ENCODE measurements around the gene PIGU. TPM values are rescaled to one million over a fixed set of nuclear protein-coding genes. Genes with fewer than 3 reads are reported as not detected.

Gene PIGU
- total and polyA plus RNA-seq, 8 donors: 17.0 to 38.6 (median 30.3) TPM

- intact Hi-C loops (cut with DNase I): no loop called here
- no peaks in the 10 kb centered on the region for H3K36me3 ChIP-seq
- ATAC-seq (no peak), DNase-seq (no peak)
- no peak overlapping the region for H3K27ac ChIP-seq
- H3K4me3 ChIP-seq: no peak overlapping the region
- no peaks in the 10 kb centered on the region for H3K9me3 ChIP-seq
- no peaks in the 10 kb centered on the region for H3K4me1 ChIP-seq
- no peak for TF ChIP-seq CTCF (IDR thresholded peaks at IDR 0.05)
- H3K27me3 ChIP-seq: no peaks in the 10 kb centered on the region
These were observed 81.3 kb downstream of the PIGU start for GRCh38 chr20:34595377-34596184.

- DNase-seq: no peak
- Histone ChIP-seq H3K27me3 (no peaks in the 10 kb centered on the region), H3K4me3 (no peak overlapping the region), H3K9me3 (no peaks in the 10 kb centered on the region), H3K4me1 (peaks cover 0 to 6% of the 10 kb centered on the region in 2 donors), H3K36me3 (peaks cover 0 to 30% of the 10 kb centered on the region in 2 donors), H3K27ac (no peak overlapping the region)
- intact Hi-C loops (cut with DNase I): no loop called here
- ATAC-seq: no peak
- no peak for TF ChIP-seq CTCF (IDR thresholded peaks at IDR 0.05)
These were observed 90.3 kb downstream of the PIGU start for GRCh38 chr20:34586488-34587163.

- TF ChIP-seq CTCF (IDR thresholded peaks at IDR 0.05): no peak
- H3K9me3 ChIP-seq: no peaks in the 10 kb centered on the region
- peaks cover 0 to 11% of the 10 kb centered on the region in 2 donors for H3K4me1 ChIP-seq
- intact Hi-C loops (cut with DNase I): no loop called here
- no peak overlapping the region for H3K27ac ChIP-seq
- peaks cover 0 to 41% of the 10 kb centered on the region in 2 donors for H3K36me3 ChIP-seq
- H3K4me3 ChIP-seq: no peak overlapping the region
- ATAC-seq (no peak), DNase-seq (no peak)
- H3K27me3 ChIP-seq: no peaks in the 10 kb centered on the region
These were observed 91.9 kb downstream of the PIGU start for GRCh38 chr20:34585019-34585418.

GRCh38 chr20:34583544-34583943 is 93.3 kb downstream of the PIGU start:
- Histone ChIP-seq H3K27me3 (no peaks in the 10 kb centered on the region), H3K4me1 (peaks cover 0 to 19% of the 10 kb centered on the region in 2 donors), H3K36me3 (peaks cover 0 to 41% of the 10 kb centered on the region in 2 donors), H3K9me3 (no peaks in the 10 kb centered on the region), H3K4me3 (no peak overlapping the region), H3K27ac (no peak overlapping the region)
- intact Hi-C loops (cut with DNase I): no loop called here
- no peak for TF ChIP-seq CTCF (IDR thresholded peaks at IDR 0.05)
- DNase-seq (no peak), ATAC-seq (no peak)

GRCh38 chr20:34582911-34583310 is 94.0 kb downstream of the PIGU start:
- no peak overlapping the region for H3K27ac ChIP-seq
- H3K4me3 ChIP-seq: no peak overlapping the region
- H3K27me3 ChIP-seq: no peaks in the 10 kb centered on the region
- DNase-seq (no peak), ATAC-seq (no peak)
- intact Hi-C loops (cut with DNase I): no loop called here
- peaks cover 0 to 25% of the 10 kb centered on the region in 2 donors for H3K4me1 ChIP-seq
- H3K9me3 ChIP-seq: no peaks in the 10 kb centered on the region
- no peak for TF ChIP-seq CTCF (IDR thresholded peaks at IDR 0.05)
- peaks cover 0 to 37% of the 10 kb centered on the region in 2 donors for H3K36me3 ChIP-seq
